ENCODE results near the gene MDN1. TPM values are rescaled to one million over a fixed set of nuclear protein-coding genes. Genes with fewer than 3 reads are reported as not detected.

The MDN1 gene
- total and polyA plus RNA-seq, 2 of the 4 experiments (the other 2 are of a cell fraction) = 7.7 to 26.7 TPM

GRCh38 chr6:89619567-89619966 lies 200.0 kb downstream of the MDN1 start:
- BruUV-seq (replicated peaks) = no TSS peak
- H2AK5ac ChIP-seq (ENCODE audit: low read depth, low read length) = no peak overlapping the region
- H3K4me3 ChIP-seq (ENCODE audit: insufficient read depth, low read depth, low read length) = no peak overlapping the region
- peak; percentile 49 for ATAC-seq (ENCODE audit: low read depth)
- H4K20me1 ChIP-seq (ENCODE audit: insufficient read depth, low read length) = no peaks in the 10 kb centered on the region
- H2AFZ ChIP-seq (replicated peaks; ENCODE audit: low read length, poor library complexity) = no peak overlapping the region
- no peak overlapping the region for H4K91ac ChIP-seq (ENCODE audit: insufficient read depth, low read depth, low read length)
- CTCF ChIA-PET = no interaction called here
- POLR2A ChIA-PET (ENCODE audit: unreplicated experiment) = no interaction called here
- no peak for TF ChIP-seq FOS (IDR thresholded peaks at IDR 0.05; ENCODE audit: low read depth, low read length)
- TF ChIP-seq RFX5 (IDR thresholded peaks at IDR 0.05; ENCODE audit: low read depth, low read length) = no peak
- TF ChIP-seq USF2 (IDR thresholded peaks at IDR 0.05; ENCODE audit: low read depth, low read length) = no peak
- no peak for TF ChIP-seq BHLHE40 (IDR thresholded peaks at IDR 0.05; ENCODE audit: low read depth, low read length)
- TF ChIP-seq RAD21 (IDR thresholded peaks at IDR 0.05; ENCODE audit: low read length) = no peak
- TF ChIP-seq ELK1 (IDR thresholded peaks at IDR 0.05; ENCODE audit: borderline replicate concordance, low read depth, low read length) = no peak
- TF ChIP-seq MXI1 (IDR thresholded peaks at IDR 0.05; ENCODE audit: borderline replicate concordance, low read depth, low read length) = no peak
- TF ChIP-seq CEBPB (IDR thresholded peaks at IDR 0.05; ENCODE audit: low read depth, low read length) = no peak
- TF ChIP-seq RCOR1 (IDR thresholded peaks at IDR 0.05; ENCODE audit: insufficient replicate concordance, low read length) = no peak
- no peak for TF ChIP-seq MAFK (IDR thresholded peaks at IDR 0.05; ENCODE audit: low read depth, low read length)
- intact Hi-C loops (cut with micrococcal nuclease) = no loop called here
- no peaks in the 10 kb centered on the region for H3K9me3 ChIP-seq (ENCODE audit: control insufficient read depth, insufficient read depth, low read length)
- no peak overlapping the region for H4K5ac ChIP-seq (ENCODE audit: low read depth, low read length)
- H3K4ac ChIP-seq (ENCODE audit: low read depth, low read length) = no peak overlapping the region
- H2BK15ac ChIP-seq (ENCODE audit: low read depth, low read length) = no peak overlapping the region
- no peak overlapping the region for H3K9ac ChIP-seq (ENCODE audit: low read depth, low read length)
- no peak overlapping the region for H2BK5ac ChIP-seq (ENCODE audit: low read depth, low read length, poor library complexity, severe bottlenecking)
- dilution Hi-C loops (cut with HindIII; ENCODE audit: low sequenced_read_pairs, unreplicated experiment) = no loop called here
- H3K56ac ChIP-seq (ENCODE audit: extremely low read depth, insufficient read depth, low read length) = no peak overlapping the region
- no peak overlapping the region for H4K8ac ChIP-seq (ENCODE audit: low read depth in 2 of 2, low read length in 2 of 2)
- no peaks in the 10 kb centered on the region; the same call in 1 of the 2 replicates for H3K27me3 ChIP-seq (ENCODE audit: control insufficient read depth, insufficient read depth, low read length)
- no peak for DNase-seq
- H3K36me3 ChIP-seq (ENCODE audit: control insufficient read depth, insufficient read depth, low read length) = no peaks in the 10 kb centered on the region
- no peak overlapping the region for H3K14ac ChIP-seq (replicated peaks; ENCODE audit: low read depth, low read length)
- no peak overlapping the region for H3K27ac ChIP-seq (ENCODE audit: insufficient read depth, low read length)
- H2BK120ac ChIP-seq (ENCODE audit: low read depth, low read length) = no peak overlapping the region
- H3K4me1 ChIP-seq (ENCODE audit: control insufficient read depth, insufficient read depth, low read length) = no peaks in the 10 kb centered on the region
- in situ Hi-C loops (cut with MboI; ENCODE audit: low sequenced_read_pairs) = loop anchor here (25.0 kb wide), 1 partner anchor 632 kb away; no protein-coding TSS in a partner anchor
- no peak overlapping the region for H2BK20ac ChIP-seq (ENCODE audit: low read depth, low read length)
- H3K23ac ChIP-seq (ENCODE audit: low read depth, low read length) = no peak overlapping the region
- H2AK9ac ChIP-seq (replicated peaks; ENCODE audit: low read depth, low read length, poor library complexity) = no peak overlapping the region
- WGBS, 2 experiments (ENCODE audit: extremely low coverage in 2 of 2, insufficient read length in 1 of 2) = no CpG with 5 or more reads among the region's 6 CpGs
- no peak overlapping the region for H3K4me2 ChIP-seq (ENCODE audit: low read depth, low read length)
- H3K18ac ChIP-seq (ENCODE audit: low read depth, low read length) = no peak overlapping the region
- no peaks in the 10 kb centered on the region for H3K79me1 ChIP-seq (ENCODE audit: low read depth in 1 of 2, low read length in 2 of 2)
- H3K9me1 ChIP-seq (ENCODE audit: insufficient read depth, low read length) = 0 out of 2 replicates have a peak, but pooled peaks cover 6% of the 10 kb centered on the region
